HG02678 (cell line): Measurements from ENCODE around the gene FILIP1.
A peak's percentile ranks its signal among the peaks of the same experiment; 100 is the strongest.

Experiments
- ATAC-seq: cut with Tn5 transposase; IDR thresholded peaks from one replicate; pipeline ENCODE4 v1.9.1; 2021; ENCODE audit warnings: mild to moderate bottlenecking, moderate library complexity; ENCODE audit not compliant: unreplicated experiment

Gene FILIP1

GRCh38 chr6:75278474-75279077 lies 215.0 kb downstream of the FILIP1 start:
- no peak for ATAC-seq

GRCh38 chr6:75275067-75275466 lies 218.5 kb downstream of the FILIP1 start:
- ATAC-seq = no peak

- no peak for ATAC-seq
Measured at GRCh38 chr6:75273009-75273408, 220.6 kb downstream of the FILIP1 start.

GRCh38 chr6:75272145-75272840 lies 221.3 kb downstream of the FILIP1 start:
- ATAC-seq = no peak

- no peak for ATAC-seq
Measured at GRCh38 chr6:75268988-75269354, 224.6 kb downstream of the FILIP1 start.

- ATAC-seq = no peak
Measured at GRCh38 chr6:75268121-75268987, 225.2 kb downstream of the FILIP1 start.

GRCh38 chr6:75267461-75267860 lies 226.1 kb downstream of the FILIP1 start:
- ATAC-seq = no peak

GRCh38 chr6:75266716-75267291 lies 226.8 kb downstream of the FILIP1 start:
- ATAC-seq = peak; percentile 76

- no peak for ATAC-seq
Measured at GRCh38 chr6:75263401-75263750, 230.2 kb downstream of the FILIP1 start.

- ATAC-seq = no peak
Measured at GRCh38 chr6:75262716-75263400, 230.7 kb downstream of the FILIP1 start.

- no peak for ATAC-seq
Measured at GRCh38 chr6:75261299-75261698, 232.3 kb downstream of the FILIP1 start.

GRCh38 chr6:75257343-75258087 lies 236.1 kb downstream of the FILIP1 start:
- ATAC-seq = no peak

GRCh38 chr6:75250552-75250951 lies 243.0 kb downstream of the FILIP1 start:
- no peak for ATAC-seq

- ATAC-seq = no peak
Measured at GRCh38 chr6:75249837-75250236, 243.8 kb downstream of the FILIP1 start.

- no peak for ATAC-seq
Measured at GRCh38 chr6:75246386-75246785, 247.2 kb downstream of the FILIP1 start.

- peak; percentile 19 for ATAC-seq
Measured at GRCh38 chr6:75244063-75244584, 249.5 kb downstream of the FILIP1 start.

GRCh38 chr6:75243333-75244062 lies 250.1 kb downstream of the FILIP1 start, which contains the start of gene COX7A2:
TSS of gene COX7A2 (minus strand) at chr6:75243801. CDS start at chr6:75243734, 67 bp downstream.
- peak; percentile 95 for ATAC-seq
